D721Med (cell line): ENCODE measurements around the gene PGAM2.

ENCODE experiments used
- DNase-seq: peaks from one replicate; pipeline ENCODE4 v3.0.0; 2011; ENCODE audit warnings: low spot score; ENCODE audit not compliant: insufficient read length
- FAIRE-seq: peaks from 2 replicates; lab custom pipeline; 2011; peaks lifted over from hg19 to GRCh38; lab: Jason Lieb, UNC
- TF ChIP-seq, protein P1 (sequence below): IDR thresholded peaks from 2 replicates; pipeline ENCODE4 v1.5.1; 2012; ENCODE audit warnings: mild to moderate bottlenecking, control low read depth; ENCODE audit not compliant: insufficient read depth; ENCODE audit errors: missing control alignments

The PGAM2 gene

DNA sequence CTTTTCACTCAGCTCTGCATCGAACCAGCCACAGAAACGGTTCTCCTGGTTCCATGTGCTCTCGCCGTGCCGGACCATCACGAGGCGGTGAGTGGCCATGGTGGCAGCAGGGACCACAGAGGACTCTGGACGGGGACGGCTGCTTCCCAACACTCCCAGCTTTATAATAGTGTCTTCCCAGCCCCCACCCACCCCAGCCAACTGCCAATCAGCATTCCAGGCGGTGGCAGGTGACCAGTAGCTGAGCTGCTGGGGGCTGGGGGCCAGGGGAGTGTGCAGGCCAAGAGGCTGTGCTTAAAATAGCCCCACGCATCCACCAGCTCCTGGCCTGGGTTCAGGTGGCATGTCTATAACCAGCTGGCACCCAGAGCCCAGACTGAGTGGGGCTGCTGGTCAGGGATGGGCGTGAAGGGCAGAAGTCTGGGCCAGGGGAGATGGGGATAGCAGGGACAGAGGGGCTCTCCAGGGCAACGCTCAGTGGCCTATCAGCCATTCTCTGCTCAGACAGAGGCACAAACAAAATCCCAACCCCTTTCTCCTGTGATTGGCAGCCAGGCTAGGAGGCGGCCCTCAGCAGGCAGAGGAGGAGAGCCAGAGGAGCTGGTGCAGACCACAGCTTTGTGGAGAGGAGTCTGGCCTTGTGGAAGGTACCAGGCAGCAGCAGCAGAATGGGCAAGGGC lies at the start of gene PGAM2:
Gene PGAM2 (minus strand): TSS at position 137 of the 680 bp plus-strand sequence. CDS start 38 bp downstream, at position 99.
- TF ChIP-seq, protein P1, sequence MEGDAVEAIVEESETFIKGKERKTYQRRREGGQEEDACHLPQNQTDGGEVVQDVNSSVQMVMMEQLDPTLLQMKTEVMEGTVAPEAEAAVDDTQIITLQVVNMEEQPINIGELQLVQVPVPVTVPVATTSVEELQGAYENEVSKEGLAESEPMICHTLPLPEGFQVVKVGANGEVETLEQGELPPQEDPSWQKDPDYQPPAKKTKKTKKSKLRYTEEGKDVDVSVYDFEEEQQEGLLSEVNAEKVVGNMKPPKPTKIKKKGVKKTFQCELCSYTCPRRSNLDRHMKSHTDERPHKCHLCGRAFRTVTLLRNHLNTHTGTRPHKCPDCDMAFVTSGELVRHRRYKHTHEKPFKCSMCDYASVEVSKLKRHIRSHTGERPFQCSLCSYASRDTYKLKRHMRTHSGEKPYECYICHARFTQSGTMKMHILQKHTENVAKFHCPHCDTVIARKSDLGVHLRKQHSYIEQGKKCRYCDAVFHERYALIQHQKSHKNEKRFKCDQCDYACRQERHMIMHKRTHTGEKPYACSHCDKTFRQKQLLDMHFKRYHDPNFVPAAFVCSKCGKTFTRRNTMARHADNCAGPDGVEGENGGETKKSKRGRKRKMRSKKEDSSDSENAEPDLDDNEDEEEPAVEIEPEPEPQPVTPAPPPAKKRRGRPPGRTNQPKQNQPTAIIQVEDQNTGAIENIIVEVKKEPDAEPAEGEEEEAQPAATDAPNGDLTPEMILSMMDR = no peak
- FAIRE-seq (no peak), DNase-seq (no peak)

GRCh38 chr7:44114586-44115310 lies 49.4 kb upstream of the PGAM2 start:
- FAIRE-seq (no peak), DNase-seq (no peak)
- TF ChIP-seq, protein P1 = no peak

DNA sequence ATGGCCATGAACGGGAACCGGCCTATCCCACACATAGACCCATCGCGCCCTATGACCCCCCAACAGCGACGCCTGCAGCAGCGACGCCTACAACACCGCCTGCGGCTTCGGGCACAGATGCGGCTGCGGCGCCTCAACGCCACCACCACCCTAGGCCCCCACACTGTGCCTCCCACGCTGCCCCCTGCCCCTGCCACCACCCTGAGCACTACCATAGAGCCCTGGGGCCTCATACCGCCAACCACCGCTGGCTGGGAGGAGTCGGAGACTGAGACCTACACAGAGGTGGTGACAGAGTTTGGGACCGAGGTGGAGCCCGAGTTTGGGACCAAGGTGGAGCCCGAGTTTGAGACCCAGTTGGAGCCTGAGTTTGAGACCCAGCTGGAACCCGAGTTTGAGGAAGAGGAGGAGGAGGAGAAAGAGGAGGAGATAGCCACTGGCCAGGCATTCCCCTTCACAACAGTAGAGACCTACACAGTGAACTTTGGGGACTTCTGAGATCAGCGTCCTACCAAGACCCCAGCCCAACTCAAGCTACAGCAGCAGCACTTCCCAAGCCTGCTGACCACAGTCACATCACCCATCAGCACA lies 48.5 kb upstream of the PGAM2 start:
- FAIRE-seq = no peak
- DNase-seq = no peak
- TF ChIP-seq, protein P1 = no peak

DNA sequence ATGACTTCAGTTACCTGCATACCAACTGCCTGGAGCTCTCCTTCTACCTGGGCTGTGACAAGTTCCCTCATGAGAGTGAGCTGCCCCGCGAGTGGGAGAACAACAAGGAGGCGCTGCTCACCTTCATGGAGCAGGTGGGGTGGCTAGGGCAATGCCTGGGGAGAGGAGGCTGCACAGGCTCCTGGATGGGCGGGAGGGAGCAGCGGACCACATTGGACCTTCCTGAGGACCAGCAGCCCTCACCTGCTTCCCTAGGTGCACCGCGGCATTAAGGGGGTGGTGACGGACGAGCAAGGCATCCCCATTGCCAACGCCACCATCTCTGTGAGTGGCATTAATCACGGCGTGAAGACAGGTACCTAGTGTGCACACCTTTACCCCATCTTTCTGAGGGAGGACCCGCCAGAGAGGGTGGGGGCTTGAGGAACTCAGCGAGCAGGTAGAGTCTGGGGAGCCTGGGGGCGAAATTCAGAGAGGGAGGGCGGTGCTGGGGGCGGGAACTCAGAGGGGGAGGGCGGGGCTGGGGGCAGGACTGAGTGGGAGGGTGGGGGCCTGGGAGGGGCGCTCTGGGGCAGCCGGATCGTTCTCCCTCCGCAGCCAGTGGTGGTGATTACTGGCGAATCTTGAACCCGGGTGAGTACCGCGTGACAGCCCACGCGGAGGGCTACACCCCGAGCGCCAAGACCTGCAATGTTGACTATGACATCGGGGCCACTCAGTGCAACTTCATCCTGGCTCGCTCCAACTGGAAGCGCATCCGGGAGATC lies 47.8 kb upstream of the PGAM2 start:
- TF ChIP-seq, protein P1 = no peak
- FAIRE-seq = no peak

DNA sequence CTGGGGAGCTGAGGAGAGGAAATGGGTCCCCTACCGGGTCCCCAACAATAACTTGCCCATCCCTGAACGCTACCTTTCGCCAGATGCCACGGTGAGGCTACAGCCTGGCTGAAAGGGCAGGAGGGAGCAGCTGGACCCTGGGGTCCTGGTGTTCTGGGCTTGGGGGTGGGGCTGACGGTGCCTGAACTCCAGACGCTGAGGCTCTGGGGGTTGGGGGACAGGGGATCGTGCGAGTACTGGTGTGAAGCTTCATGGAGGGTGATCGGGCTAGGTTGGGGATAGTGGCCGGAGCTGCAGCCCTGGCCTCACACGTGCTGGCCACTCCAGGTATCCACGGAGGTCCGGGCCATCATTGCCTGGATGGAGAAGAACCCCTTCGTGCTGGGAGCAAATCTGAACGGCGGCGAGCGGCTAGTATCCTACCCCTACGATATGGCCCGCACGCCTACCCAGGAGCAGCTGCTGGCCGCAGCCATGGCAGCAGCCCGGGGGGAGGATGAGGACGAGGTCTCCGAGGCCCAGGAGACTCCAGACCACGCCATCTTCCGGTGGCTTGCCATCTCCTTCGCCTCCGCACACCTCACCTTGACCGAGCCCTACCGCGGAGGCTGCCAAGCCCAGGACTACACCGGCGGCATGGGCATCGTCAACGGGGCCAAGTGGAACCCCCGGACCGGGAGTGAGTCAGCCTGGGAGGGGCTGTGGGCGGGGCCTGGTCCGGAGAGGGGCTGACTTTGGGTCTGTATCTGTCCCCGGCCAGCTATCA lies 47.0 kb upstream of the PGAM2 start:
- DNase-seq (no peak), FAIRE-seq (no peak)
- TF ChIP-seq, protein P1 = no peak

More for the DNA sequence above, 47.8 kb upstream of the PGAM2 start:
- DNase-seq = no peak

DNA sequence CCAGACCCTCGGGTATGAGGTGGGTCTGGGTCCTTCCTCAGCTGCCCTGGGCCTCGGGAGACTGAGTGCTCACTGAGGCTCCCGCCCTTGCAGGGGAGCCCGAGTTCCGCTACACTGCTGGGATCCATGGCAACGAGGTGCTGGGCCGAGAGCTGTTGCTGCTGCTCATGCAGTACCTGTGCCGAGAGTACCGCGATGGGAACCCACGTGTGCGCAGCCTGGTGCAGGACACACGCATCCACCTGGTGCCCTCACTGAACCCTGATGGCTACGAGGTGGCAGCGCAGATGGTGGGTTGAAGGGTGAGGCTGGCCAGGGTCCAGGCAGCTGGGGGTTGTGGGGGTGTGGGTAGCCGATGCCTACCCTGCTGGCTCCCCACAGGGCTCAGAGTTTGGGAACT lies 46.4 kb upstream of the PGAM2 start:
- FAIRE-seq (no peak), DNase-seq (no peak)
- TF ChIP-seq, protein P1 = no peak
